ENCODE data around the gene MYL12A. TPM values are rescaled to one million over a fixed set of nuclear protein-coding genes. Genes with fewer than 3 reads are reported as not detected.
A peak's percentile ranks its signal among the peaks of the same experiment; 100 is the strongest.

Gene MYL12A
- total RNA-seq, 1 experiment from 2014 or later: 230 TPM

DNA sequence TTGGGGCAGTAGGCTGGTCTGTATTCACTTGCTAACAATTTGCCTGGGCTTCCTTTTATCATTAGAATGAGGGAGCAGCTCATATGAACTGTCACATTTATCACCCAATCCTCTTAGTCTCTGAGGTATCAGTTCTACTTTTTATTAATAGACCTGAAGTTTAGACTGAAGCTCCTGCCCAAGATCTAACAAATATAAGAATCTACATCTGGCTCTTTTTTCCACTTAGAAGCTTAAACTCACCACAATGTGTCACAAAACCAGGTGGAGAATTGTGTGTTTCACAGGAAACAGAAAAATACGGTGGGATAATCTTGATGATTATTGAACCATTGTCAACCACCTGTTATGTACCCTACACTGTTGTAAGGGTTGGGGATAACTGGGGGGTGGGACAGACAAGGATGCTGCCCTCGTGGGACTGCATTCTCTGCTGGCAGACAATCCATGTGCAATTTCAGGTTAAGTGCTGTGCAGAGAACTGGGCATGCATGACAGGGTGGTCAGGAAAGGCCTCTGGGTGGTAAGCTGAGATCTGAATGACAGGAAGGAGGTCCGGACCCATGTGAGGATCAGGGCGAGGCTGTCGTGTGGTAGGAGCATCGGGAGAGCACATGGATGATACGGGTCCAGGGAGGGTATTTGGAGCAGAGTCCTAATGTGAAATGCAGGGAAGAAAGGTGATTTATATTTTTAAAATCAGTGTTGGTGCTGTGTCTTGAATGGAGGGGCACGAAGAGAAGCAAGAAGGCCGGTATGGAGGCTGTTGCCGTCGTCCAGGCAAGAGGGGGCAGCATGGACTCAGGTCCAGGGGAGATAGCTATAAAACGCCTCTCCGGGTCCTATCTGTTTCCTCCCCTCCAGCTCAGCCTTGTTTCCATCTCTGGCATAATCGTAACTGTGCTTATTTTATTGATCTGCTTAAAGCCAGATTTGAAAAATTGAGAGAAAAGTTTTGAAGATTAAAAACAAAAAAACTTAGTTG is 31.9 kb downstream of the MYL12A start:
- H3K36me3 Mint-ChIP-seq: peaks cover 21% of the 10 kb centered on the region
- TF ChIP-seq GTF2I (CRISPR knock-in tag; conservative IDR thresholded peaks at IDR 0.05): no peak
- TF ChIP-seq, protein P1, sequence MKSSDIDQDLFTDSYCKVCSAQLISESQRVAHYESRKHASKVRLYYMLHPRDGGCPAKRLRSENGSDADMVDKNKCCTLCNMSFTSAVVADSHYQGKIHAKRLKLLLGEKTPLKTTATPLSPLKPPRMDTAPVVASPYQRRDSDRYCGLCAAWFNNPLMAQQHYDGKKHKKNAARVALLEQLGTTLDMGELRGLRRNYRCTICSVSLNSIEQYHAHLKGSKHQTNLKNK (CRISPR knock-in tag; IDR thresholded peaks at IDR 0.05): no peak
- TF ChIP-seq, protein P2, sequence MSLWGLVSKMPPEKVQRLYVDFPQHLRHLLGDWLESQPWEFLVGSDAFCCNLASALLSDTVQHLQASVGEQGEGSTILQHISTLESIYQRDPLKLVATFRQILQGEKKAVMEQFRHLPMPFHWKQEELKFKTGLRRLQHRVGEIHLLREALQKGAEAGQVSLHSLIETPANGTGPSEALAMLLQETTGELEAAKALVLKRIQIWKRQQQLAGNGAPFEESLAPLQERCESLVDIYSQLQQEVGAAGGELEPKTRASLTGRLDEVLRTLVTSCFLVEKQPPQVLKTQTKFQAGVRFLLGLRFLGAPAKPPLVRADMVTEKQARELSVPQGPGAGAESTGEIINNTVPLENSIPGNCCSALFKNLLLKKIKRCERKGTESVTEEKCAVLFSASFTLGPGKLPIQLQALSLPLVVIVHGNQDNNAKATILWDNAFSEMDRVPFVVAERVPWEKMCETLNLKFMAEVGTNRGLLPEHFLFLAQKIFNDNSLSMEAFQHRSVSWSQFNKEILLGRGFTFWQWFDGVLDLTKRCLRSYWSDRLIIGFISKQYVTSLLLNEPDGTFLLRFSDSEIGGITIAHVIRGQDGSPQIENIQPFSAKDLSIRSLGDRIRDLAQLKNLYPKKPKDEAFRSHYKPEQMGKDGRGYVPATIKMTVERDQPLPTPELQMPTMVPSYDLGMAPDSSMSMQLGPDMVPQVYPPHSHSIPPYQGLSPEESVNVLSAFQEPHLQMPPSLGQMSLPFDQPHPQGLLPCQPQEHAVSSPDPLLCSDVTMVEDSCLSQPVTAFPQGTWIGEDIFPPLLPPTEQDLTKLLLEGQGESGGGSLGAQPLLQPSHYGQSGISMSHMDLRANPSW (CRISPR knock-in tag; conservative IDR thresholded peaks at IDR 0.05; ENCODE audit: low read depth): no peak
- no peak for TF ChIP-seq TEAD1 (CRISPR knock-in tag; IDR thresholded peaks at IDR 0.05)
- TF ChIP-seq, protein P3, sequence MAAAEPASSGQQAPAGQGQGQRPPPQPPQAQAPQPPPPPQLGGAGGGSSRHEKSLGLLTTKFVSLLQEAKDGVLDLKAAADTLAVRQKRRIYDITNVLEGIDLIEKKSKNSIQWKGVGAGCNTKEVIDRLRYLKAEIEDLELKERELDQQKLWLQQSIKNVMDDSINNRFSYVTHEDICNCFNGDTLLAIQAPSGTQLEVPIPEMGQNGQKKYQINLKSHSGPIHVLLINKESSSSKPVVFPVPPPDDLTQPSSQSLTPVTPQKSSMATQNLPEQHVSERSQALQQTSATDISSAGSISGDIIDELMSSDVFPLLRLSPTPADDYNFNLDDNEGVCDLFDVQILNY (CRISPR knock-in tag; IDR thresholded peaks at IDR 0.05): no peak
- no peak for TF ChIP-seq NR2C2 (CRISPR knock-in tag; IDR thresholded peaks at IDR 0.05)
- no peak for TF ChIP-seq NR1H2 (CRISPR knock-in tag; IDR thresholded peaks at IDR 0.05)
- no peak for TF ChIP-seq CREB1 (CRISPR knock-in tag; IDR thresholded peaks at IDR 0.05)
- TF ChIP-seq KAT7 (CRISPR knock-in tag; IDR thresholded peaks at IDR 0.05; ENCODE audit: borderline replicate concordance): no peak
- no peak for TF ChIP-seq ZNF396 (CRISPR knock-in tag; IDR thresholded peaks at IDR 0.05; ENCODE audit: borderline replicate concordance)
- TF ChIP-seq, protein P4, sequence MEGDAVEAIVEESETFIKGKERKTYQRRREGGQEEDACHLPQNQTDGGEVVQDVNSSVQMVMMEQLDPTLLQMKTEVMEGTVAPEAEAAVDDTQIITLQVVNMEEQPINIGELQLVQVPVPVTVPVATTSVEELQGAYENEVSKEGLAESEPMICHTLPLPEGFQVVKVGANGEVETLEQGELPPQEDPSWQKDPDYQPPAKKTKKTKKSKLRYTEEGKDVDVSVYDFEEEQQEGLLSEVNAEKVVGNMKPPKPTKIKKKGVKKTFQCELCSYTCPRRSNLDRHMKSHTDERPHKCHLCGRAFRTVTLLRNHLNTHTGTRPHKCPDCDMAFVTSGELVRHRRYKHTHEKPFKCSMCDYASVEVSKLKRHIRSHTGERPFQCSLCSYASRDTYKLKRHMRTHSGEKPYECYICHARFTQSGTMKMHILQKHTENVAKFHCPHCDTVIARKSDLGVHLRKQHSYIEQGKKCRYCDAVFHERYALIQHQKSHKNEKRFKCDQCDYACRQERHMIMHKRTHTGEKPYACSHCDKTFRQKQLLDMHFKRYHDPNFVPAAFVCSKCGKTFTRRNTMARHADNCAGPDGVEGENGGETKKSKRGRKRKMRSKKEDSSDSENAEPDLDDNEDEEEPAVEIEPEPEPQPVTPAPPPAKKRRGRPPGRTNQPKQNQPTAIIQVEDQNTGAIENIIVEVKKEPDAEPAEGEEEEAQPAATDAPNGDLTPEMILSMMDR (IDR thresholded peaks at IDR 0.05): no peak
- TF ChIP-seq, protein P5, sequence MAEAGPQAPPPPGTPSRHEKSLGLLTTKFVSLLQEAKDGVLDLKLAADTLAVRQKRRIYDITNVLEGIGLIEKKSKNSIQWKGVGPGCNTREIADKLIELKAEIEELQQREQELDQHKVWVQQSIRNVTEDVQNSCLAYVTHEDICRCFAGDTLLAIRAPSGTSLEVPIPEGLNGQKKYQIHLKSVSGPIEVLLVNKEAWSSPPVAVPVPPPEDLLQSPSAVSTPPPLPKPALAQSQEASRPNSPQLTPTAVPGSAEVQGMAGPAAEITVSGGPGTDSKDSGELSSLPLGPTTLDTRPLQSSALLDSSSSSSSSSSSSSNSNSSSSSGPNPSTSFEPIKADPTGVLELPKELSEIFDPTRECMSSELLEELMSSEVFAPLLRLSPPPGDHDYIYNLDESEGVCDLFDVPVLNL (CRISPR knock-in tag; IDR thresholded peaks at IDR 0.05; ENCODE audit: borderline replicate concordance, low read depth): no peak
- TF ChIP-seq, protein P6, sequence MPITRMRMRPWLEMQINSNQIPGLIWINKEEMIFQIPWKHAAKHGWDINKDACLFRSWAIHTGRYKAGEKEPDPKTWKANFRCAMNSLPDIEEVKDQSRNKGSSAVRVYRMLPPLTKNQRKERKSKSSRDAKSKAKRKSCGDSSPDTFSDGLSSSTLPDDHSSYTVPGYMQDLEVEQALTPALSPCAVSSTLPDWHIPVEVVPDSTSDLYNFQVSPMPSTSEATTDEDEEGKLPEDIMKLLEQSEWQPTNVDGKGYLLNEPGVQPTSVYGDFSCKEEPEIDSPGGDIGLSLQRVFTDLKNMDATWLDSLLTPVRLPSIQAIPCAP (CRISPR knock-in tag; IDR thresholded peaks at IDR 0.05): no peak
- no peak for TF ChIP-seq RELA (CRISPR knock-in tag; IDR thresholded peaks at IDR 0.05; ENCODE audit: borderline replicate concordance)
- TF ChIP-seq ZNF121 (CRISPR knock-in tag; IDR thresholded peaks at IDR 0.05): no peak
- TF ChIP-seq IRF2 (CRISPR knock-in tag; IDR thresholded peaks at IDR 0.05; ENCODE audit: borderline replicate concordance, low read depth): no peak
- TF ChIP-seq JAZF1 (CRISPR knock-in tag; IDR thresholded peaks at IDR 0.05): no peak
- H3K4me1 Mint-ChIP-seq: peaks cover 52% of the 10 kb centered on the region
- H3K27ac Mint-ChIP-seq: no peak overlapping the region
- ATAC-seq (peak; percentile 56), DNase-seq (ENCODE audit: low spot score) (no peak)
- no peaks in the 10 kb centered on the region for H3K27me3 Mint-ChIP-seq (ENCODE audit: low read depth)
- POLR2A ChIA-PET: interaction anchor here (0.9 kb wide), 1 partner anchor 386 kb away, joined by 4 read pairs; no protein-coding TSS in a partner anchor
- no peaks in the 10 kb centered on the region for H3K9me3 Mint-ChIP-seq
- CTCF ChIA-PET: interaction anchor here (0.9 to 3.5 kb wide), 10 partner anchors 18 to 492 kb away, joined by 3 to 36 read pairs (median 5); no protein-coding TSS in a partner anchor
- H3K4me3 Mint-ChIP-seq: no peak overlapping the region
